Measurements from ENCODE around the gene ZNF311.

- no peak for TF ChIP-seq CTCF (IDR thresholded peaks at IDR 0.05)
- no peak for TF ChIP-seq POLR2AphosphoS5 (IDR thresholded peaks at IDR 0.05)
- no peak for TF ChIP-seq EP300 (IDR thresholded peaks at IDR 0.05)
- no peak for TF ChIP-seq POLR2A (IDR thresholded peaks at IDR 0.05)
Measured at GRCh38 chr6:29014729-29015608, 9.9 kb upstream of the ZNF311 start.
